Measurements from ENCODE around the gene TMEM270.

Gene TMEM270

DNA sequence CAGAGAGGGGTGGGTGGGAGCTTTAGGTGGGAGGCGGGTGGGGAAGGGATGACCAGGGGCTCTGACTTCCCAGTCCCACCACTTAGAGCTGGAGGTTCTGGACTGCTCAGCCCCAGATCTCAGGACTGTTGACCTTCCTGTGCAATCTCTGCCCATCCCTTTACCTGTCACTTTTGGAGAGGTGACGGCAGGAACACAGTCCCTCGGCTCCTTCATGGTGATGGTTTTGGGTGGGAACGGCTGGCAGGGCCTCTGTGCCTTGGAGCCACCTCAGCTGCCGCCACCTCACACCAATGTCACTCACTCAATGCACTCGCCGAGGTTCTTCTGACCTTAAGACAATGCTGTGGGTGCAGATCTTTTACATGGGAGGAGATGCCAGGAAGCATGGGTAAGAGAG is 49.0 kb downstream of the TMEM270 start:
- Histone ChIP-seq H2AFZ (ENCODE audit: low read length, unreplicated experiment) (no peak overlapping the region), H3K36me3 (ENCODE audit: insufficient read depth, low read length) (no peaks in the 10 kb centered on the region), H3K4me3 (ENCODE audit: low read depth, low read length) (no peak overlapping the region), H3K4me1 (ENCODE audit: control insufficient read depth, insufficient read depth, low read length, unreplicated experiment) (peaks cover 3% of the 10 kb centered on the region), H3K27ac (ENCODE audit: low read depth, low read length) (no peak overlapping the region), H3K79me2 (ENCODE audit: control insufficient read depth, insufficient read depth, low read length, unreplicated experiment) (no peaks in the 10 kb centered on the region), H3K27me3 (ENCODE audit: insufficient read depth, low read length) (no peaks in the 10 kb centered on the region)

DNA sequence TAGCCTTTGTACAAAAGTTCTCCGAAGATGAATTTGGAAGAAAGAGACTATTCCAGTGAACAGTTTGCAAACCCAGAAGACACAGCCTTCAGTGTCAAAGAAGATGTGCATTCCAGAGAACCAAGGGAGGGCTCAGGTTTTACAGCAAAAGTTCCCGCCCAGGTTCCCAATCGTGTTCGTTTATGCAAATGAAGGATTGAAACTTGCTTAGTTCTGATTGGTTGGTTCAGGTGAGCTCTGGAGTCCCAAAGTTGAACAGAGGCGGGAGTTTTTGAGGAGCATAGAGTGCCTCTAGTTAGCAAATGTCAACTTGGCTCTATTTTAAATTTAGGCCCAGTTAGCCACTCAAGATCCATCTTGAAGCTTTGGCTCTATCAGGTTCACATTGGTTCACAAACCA is 51.3 kb downstream of the TMEM270 start:
- Histone ChIP-seq H3K4me1 (ENCODE audit: control insufficient read depth, insufficient read depth, low read length, unreplicated experiment) (no peaks in the 10 kb centered on the region), H3K27me3 (ENCODE audit: insufficient read depth, low read length) (no peaks in the 10 kb centered on the region), H3K27ac (ENCODE audit: low read depth, low read length) (no peak overlapping the region), H3K79me2 (ENCODE audit: control insufficient read depth, insufficient read depth, low read length, unreplicated experiment) (no peaks in the 10 kb centered on the region), H2AFZ (ENCODE audit: low read length, unreplicated experiment) (no peak overlapping the region), H3K4me3 (ENCODE audit: low read depth, low read length) (no peak overlapping the region), H3K36me3 (ENCODE audit: insufficient read depth, low read length) (no peaks in the 10 kb centered on the region)
